Measurements from ENCODE around the gene OBI1.

DNA sequence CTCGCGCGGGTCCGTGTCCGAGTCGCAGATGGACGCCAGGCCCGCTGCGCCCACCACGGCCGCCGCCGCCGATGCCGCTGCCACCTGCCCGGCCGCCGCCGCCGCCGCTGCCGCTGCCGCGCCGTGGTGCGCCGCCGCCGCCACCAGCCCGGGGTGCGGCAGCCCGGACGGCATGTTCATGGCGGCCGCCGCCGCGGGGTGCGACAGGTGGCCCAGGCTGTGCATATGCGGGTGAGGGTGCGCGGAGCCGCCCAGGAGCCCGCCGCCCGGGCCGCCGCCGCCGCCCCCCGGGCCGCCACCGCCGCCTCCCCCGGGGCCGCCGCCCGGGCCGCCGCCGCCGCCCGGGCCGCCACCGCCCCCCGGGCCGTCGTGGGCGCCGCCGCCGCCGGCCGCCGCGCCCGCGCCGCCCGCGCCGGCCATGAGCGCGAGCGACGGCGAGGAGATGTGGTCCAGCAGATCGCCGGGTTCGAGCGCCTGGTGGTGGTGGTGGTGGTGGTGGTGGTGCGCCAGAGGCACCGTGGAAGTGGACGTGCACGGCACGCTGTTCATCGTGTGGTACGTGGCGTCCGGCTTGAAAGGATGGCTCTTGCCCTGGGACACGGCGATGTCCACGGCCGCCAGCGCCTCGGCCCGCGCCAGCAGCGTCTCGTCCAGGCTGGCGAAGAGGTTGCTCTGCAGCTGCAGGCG is 56.9 kb downstream of the OBI1 start:
- TF ChIP-seq, protein P1, sequence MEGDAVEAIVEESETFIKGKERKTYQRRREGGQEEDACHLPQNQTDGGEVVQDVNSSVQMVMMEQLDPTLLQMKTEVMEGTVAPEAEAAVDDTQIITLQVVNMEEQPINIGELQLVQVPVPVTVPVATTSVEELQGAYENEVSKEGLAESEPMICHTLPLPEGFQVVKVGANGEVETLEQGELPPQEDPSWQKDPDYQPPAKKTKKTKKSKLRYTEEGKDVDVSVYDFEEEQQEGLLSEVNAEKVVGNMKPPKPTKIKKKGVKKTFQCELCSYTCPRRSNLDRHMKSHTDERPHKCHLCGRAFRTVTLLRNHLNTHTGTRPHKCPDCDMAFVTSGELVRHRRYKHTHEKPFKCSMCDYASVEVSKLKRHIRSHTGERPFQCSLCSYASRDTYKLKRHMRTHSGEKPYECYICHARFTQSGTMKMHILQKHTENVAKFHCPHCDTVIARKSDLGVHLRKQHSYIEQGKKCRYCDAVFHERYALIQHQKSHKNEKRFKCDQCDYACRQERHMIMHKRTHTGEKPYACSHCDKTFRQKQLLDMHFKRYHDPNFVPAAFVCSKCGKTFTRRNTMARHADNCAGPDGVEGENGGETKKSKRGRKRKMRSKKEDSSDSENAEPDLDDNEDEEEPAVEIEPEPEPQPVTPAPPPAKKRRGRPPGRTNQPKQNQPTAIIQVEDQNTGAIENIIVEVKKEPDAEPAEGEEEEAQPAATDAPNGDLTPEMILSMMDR (IDR thresholded peaks at IDR 0.05): no peak
- TF ChIP-seq NPAS2 (CRISPR knock-in tag; IDR thresholded peaks at IDR 0.05; ENCODE audit: borderline replicate concordance) (no peak), EP300 (IDR thresholded peaks at IDR 0.05) (no peak), POLR2A (IDR thresholded peaks at IDR 0.05; ENCODE audit: low read length) (no peak), KDM1A (IDR thresholded peaks at IDR 0.05; ENCODE audit: low read depth) (no peak), PHF8 (IDR thresholded peaks at IDR 0.05; ENCODE audit: borderline replicate concordance, low read depth) (no peak)
- TF ChIP-seq, protein P2, sequence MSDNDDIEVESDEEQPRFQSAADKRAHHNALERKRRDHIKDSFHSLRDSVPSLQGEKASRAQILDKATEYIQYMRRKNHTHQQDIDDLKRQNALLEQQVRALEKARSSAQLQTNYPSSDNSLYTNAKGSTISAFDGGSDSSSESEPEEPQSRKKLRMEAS (IDR thresholded peaks at IDR 0.05): no peak
- TF ChIP-seq, protein P3, sequence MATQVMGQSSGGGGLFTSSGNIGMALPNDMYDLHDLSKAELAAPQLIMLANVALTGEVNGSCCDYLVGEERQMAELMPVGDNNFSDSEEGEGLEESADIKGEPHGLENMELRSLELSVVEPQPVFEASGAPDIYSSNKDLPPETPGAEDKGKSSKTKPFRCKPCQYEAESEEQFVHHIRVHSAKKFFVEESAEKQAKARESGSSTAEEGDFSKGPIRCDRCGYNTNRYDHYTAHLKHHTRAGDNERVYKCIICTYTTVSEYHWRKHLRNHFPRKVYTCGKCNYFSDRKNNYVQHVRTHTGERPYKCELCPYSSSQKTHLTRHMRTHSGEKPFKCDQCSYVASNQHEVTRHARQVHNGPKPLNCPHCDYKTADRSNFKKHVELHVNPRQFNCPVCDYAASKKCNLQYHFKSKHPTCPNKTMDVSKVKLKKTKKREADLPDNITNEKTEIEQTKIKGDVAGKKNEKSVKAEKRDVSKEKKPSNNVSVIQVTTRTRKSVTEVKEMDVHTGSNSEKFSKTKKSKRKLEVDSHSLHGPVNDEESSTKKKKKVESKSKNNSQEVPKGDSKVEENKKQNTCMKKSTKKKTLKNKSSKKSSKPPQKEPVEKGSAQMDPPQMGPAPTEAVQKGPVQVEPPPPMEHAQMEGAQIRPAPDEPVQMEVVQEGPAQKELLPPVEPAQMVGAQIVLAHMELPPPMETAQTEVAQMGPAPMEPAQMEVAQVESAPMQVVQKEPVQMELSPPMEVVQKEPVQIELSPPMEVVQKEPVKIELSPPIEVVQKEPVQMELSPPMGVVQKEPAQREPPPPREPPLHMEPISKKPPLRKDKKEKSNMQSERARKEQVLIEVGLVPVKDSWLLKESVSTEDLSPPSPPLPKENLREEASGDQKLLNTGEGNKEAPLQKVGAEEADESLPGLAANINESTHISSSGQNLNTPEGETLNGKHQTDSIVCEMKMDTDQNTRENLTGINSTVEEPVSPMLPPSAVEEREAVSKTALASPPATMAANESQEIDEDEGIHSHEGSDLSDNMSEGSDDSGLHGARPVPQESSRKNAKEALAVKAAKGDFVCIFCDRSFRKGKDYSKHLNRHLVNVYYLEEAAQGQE (IDR thresholded peaks at IDR 0.05): no peak
